ENCODE measurements around the gene NOLC1. TPM values are rescaled to one million over a fixed set of nuclear protein-coding genes. Genes with fewer than 3 reads are reported as not detected.

Gene NOLC1
- total and polyA plus RNA-seq, 2 of the 13 experiments (the other 11 are each of a cell fraction or from before 2014, with no cell fraction given): 50.6 to 81.0 TPM

- TF ChIP-seq ZNF639 (CRISPR knock-in tag; conservative IDR thresholded peaks at IDR 0.05): no peak
- peak; percentile 49; the same call in 1 of the 2 replicates for TF ChIP-seq ZNF574 (CRISPR knock-in tag; IDR thresholded peaks at IDR 0.05)
- no peak for TF ChIP-seq NR2F6 (IDR thresholded peaks at IDR 0.05)
- TF ChIP-seq NR2F6 (CRISPR knock-in tag; IDR thresholded peaks at IDR 0.05): 0 out of 2 replicates have a peak, but pooled peaks have one; percentile 13
- no peak for TF ChIP-seq MNT (IDR thresholded peaks at IDR 0.05)
- TF ChIP-seq MYPOP (CRISPR knock-in tag; IDR thresholded peaks at IDR 0.05): no peak
- no peak for TF ChIP-seq CSRNP1 (CRISPR knock-in tag; IDR thresholded peaks at IDR 0.05)
- no peak for TF ChIP-seq ZNF30 (CRISPR knock-in tag; IDR thresholded peaks at IDR 0.05)
- TF ChIP-seq ZNF597 (CRISPR knock-in tag; IDR thresholded peaks at IDR 0.05): no peak
- TF ChIP-seq, protein P1, sequence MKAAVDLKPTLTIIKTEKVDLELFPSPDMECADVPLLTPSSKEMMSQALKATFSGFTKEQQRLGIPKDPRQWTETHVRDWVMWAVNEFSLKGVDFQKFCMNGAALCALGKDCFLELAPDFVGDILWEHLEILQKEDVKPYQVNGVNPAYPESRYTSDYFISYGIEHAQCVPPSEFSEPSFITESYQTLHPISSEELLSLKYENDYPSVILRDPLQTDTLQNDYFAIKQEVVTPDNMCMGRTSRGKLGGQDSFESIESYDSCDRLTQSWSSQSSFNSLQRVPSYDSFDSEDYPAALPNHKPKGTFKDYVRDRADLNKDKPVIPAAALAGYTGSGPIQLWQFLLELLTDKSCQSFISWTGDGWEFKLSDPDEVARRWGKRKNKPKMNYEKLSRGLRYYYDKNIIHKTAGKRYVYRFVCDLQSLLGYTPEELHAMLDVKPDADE (CRISPR knock-in tag; IDR thresholded peaks at IDR 0.05): no peak
- TF ChIP-seq, protein P2, sequence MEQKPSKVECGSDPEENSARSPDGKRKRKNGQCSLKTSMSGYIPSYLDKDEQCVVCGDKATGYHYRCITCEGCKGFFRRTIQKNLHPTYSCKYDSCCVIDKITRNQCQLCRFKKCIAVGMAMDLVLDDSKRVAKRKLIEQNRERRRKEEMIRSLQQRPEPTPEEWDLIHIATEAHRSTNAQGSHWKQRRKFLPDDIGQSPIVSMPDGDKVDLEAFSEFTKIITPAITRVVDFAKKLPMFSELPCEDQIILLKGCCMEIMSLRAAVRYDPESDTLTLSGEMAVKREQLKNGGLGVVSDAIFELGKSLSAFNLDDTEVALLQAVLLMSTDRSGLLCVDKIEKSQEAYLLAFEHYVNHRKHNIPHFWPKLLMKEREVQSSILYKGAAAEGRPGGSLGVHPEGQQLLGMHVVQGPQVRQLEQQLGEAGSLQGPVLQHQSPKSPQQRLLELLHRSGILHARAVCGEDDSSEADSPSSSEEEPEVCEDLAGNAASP (CRISPR knock-in tag; IDR thresholded peaks at IDR 0.05; ENCODE audit: borderline replicate concordance): no peak
- no peak for TF ChIP-seq ZNF329 (CRISPR knock-in tag; IDR thresholded peaks at IDR 0.05; ENCODE audit: low read depth)
- no peak for TF ChIP-seq SYNCRIP (IDR thresholded peaks at IDR 0.05; ENCODE audit: insufficient read depth, low read depth, low read length)
- no peak for TF ChIP-seq RFXANK (CRISPR knock-in tag; IDR thresholded peaks at IDR 0.05)
- peak; percentile 58; the same call in 1 of the 2 replicates for TF ChIP-seq POLR2G (IDR thresholded peaks at IDR 0.05; ENCODE audit: low read depth, low read length)
- TF ChIP-seq SNAPC2 (CRISPR knock-in tag; IDR thresholded peaks at IDR 0.05): peak; percentile 84; the same call in 1 of the 2 replicates
Observed at GRCh38 chr10:102120142-102120990, 31.8 kb upstream of the NOLC1 start, which contains the start of gene LDB1 (continued).

Measured in HepG2 (cell line).